ENCODE measurements around the gene SF3A2.

The SF3A2 gene

GRCh38 chr19:2249880-2250765 is 13.5 kb downstream of the SF3A2 start:
- peaks cover 43% of the 10 kb centered on the region for H3K27me3 ChIP-seq (ENCODE audit: insufficient read depth, poor library complexity, severe bottlenecking)
- TF ChIP-seq CTCF (IDR thresholded peaks at IDR 0.05; ENCODE audit: poor library complexity, severe bottlenecking) = no peak
- H3K27ac ChIP-seq (ENCODE audit: poor library complexity, severe bottlenecking) = no peak overlapping the region
- no peak overlapping the region for H3K4me3 ChIP-seq (ENCODE audit: severe bottlenecking)
- ATAC-seq (ENCODE audit: low read depth) (peak; percentile 9; the same call in 2 of the 3 replicates), DNase-seq (ENCODE audit: low spot score) (peak; percentile 47)
- H3K4me1 ChIP-seq (ENCODE audit: insufficient read depth, poor library complexity, severe bottlenecking) = no peaks in the 10 kb centered on the region
- H3K36me3 ChIP-seq (ENCODE audit: low read depth) = peaks cover 26% of the 10 kb centered on the region
- H3K9me3 ChIP-seq (ENCODE audit: severe bottlenecking) = no peaks in the 10 kb centered on the region

- H3K36me3 ChIP-seq (ENCODE audit: low read depth) = peaks cover 20% of the 10 kb centered on the region
- TF ChIP-seq CTCF (IDR thresholded peaks at IDR 0.05; ENCODE audit: poor library complexity, severe bottlenecking) = no peak
- ATAC-seq (ENCODE audit: low read depth) (no peak; the same call in 2 of the 3 replicates), DNase-seq (ENCODE audit: low spot score) (no peak)
- no peaks in the 10 kb centered on the region for H3K4me1 ChIP-seq (ENCODE audit: insufficient read depth, poor library complexity, severe bottlenecking)
- no peak overlapping the region for H3K27ac ChIP-seq (ENCODE audit: poor library complexity, severe bottlenecking)
- H3K9me3 ChIP-seq (ENCODE audit: severe bottlenecking) = no peaks in the 10 kb centered on the region
- peaks cover 43% of the 10 kb centered on the region for H3K27me3 ChIP-seq (ENCODE audit: insufficient read depth, poor library complexity, severe bottlenecking)
- H3K4me3 ChIP-seq (ENCODE audit: severe bottlenecking) = no peak overlapping the region
Measured at GRCh38 chr19:2250766-2251105, 14.1 kb downstream of the SF3A2 start.

DNA sequence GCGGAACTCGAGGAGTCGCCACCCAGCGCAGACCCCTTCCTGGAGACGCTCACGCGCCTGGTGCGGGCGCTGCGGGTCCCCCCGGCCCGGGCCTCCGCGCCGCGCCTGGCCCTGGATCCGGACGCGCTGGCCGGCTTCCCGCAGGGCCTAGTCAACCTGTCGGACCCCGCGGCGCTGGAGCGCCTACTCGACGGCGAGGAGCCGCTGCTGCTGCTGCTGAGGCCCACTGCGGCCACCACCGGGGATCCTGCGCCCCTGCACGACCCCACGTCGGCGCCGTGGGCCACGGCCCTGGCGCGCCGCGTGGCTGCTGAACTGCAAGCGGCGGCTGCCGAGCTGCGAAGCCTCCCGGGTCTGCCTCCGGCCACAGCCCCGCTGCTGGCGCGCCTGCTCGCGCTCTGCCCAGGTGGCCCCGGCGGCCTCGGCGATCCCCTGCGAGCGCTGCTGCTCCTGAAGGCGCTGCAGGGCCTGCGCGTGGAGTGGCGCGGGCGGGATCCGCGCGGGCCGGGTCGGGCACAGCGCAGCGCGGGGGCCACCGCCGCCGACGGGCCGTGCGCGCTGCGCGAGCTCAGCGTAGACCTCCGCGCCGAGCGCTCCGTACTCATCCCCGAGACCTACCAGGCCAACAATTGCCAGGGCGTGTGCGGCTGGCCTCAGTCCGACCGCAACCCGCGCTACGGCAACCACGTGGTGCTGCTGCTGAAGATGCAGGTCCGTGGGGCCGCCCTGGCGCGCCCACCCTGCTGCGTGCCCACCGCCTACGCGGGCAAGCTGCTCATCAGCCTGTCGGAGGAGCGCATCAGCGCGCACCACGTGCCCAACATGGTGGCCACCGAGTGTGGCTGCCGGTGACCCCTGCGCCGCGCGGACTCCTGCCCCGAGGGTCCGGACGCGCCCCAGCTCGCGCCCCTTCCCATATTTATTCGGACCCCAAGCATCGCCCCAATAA is 14.8 kb downstream of the SF3A2 start:
- ATAC-seq (ENCODE audit: low read depth) (no peak), DNase-seq (ENCODE audit: low spot score) (peak; percentile 54)
- Histone ChIP-seq H3K36me3 (ENCODE audit: low read depth) (peaks cover 14% of the 10 kb centered on the region), H3K4me3 (ENCODE audit: severe bottlenecking) (no peak overlapping the region), H3K27me3 (ENCODE audit: insufficient read depth, poor library complexity, severe bottlenecking) (peaks cover 43% of the 10 kb centered on the region), H3K4me1 (ENCODE audit: insufficient read depth, poor library complexity, severe bottlenecking) (no peaks in the 10 kb centered on the region), H3K9me3 (ENCODE audit: severe bottlenecking) (no peaks in the 10 kb centered on the region), H3K27ac (ENCODE audit: poor library complexity, severe bottlenecking) (no peak overlapping the region)
- TF ChIP-seq CTCF (IDR thresholded peaks at IDR 0.05; ENCODE audit: poor library complexity, severe bottlenecking) = no peak

DNA sequence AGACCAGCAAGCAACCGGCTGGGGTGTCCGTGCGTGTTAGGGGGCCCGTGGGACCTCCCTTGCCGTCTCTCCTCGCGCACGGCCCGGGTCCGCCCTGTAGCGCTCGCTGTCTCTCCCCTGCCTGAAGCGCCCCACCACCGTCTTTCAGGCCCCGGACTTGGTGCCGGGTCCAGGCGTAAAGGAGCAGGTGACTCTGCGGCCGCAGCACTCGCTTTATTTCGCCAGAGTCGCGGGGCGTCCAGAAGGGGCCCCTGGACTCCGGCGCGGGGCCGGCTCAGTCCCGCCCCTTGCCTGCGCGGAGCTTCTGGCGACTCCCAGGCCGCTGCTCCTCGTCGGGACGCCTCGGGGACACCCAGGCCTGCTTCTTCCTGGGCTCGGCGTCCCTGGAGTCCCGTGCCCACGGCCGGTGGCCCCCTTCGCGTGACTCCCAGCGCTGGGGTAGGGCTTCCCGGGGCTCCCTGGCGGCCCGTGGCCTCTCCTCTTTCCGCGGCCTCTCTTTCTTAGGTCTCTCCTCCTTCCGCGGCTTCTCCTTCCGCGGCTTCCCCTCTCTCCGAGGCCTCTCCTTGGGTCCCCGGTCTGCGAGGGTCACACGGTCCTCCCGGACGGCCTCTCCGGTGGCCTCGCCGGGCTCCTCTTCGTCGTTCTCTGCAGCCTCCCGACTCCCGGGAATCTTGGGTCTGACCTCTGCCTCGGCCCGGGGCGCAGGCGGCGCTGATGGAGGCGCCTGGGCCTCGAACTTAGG is 15.6 kb downstream of the SF3A2 start:
- no peak for DNase-seq (ENCODE audit: low spot score)
- Histone ChIP-seq H3K4me3 (ENCODE audit: severe bottlenecking) (no peak overlapping the region), H3K36me3 (ENCODE audit: low read depth) (peaks cover 5% of the 10 kb centered on the region), H3K27me3 (ENCODE audit: insufficient read depth, poor library complexity, severe bottlenecking) (peaks cover 43% of the 10 kb centered on the region), H3K9me3 (ENCODE audit: severe bottlenecking) (no peaks in the 10 kb centered on the region), H3K27ac (ENCODE audit: poor library complexity, severe bottlenecking) (no peak overlapping the region), H3K4me1 (ENCODE audit: insufficient read depth, poor library complexity, severe bottlenecking) (no peaks in the 10 kb centered on the region)
- ATAC-seq (ENCODE audit: low read depth) = no peak
- TF ChIP-seq CTCF (IDR thresholded peaks at IDR 0.05; ENCODE audit: poor library complexity, severe bottlenecking) = no peak

Measured in RWPE2 (cell line).